Loucy (cell line): ENCODE data around the gene IL21R.

ENCODE experiments used
- CTCF ChIP-seq: fragments of 200-600 bp; sonication (generic); conservative IDR thresholded peaks from 2 replicates; pipeline ENCODE4 v1.5.1; 2014; ENCODE audit warnings: mild to moderate bottlenecking, antibody characterized with exemption, low read length
- EZH2phosphoT487 ChIP-seq: fragments of 200-600 bp; IDR thresholded peaks from 2 replicates; pipeline ENCODE4 v1.6.1; 2018; ENCODE audit warnings: antibody characterized with exemption, mild to moderate bottlenecking, moderate library complexity, borderline replicate concordance

DNA sequence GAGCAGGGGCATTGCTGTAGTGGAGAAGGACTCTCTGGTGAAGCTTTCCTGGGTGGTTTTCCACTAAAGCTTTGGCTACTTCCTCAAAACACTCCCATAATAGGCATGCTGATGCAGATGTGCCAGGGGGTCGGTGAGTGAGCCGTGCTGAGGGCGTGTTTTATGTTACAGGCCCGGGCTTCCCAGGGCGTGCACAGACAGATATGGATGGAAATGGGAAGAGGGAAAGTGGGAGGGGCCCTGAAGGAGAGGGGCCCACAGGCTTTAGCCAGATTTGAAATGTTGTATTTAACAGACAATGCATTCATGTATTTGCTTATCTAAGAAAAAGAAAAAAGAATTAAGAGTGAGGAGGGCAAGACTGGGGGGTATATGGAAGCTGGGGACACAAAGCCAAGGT lies 56.3 kb downstream of the IL21R start:
- no peak for TF ChIP-seq CTCF
- no peak for TF ChIP-seq EZH2phosphoT487
